H1 (cell line): ENCODE data around the gene MSH5.

Source experiments
- BRCA1 ChIP-seq: IDR thresholded peaks from 2 replicates; pipeline ENCODE4 v1.6.1; 2012; ENCODE audit warnings: low read depth, low read length, improper control_type of control experiment
- CEBPB ChIP-seq: IDR thresholded peaks from 2 replicates; pipeline ENCODE4 v1.6.1; 2012; ENCODE audit warnings: low read depth, low read length
- CTCF ChIP-seq, 3 experiments: IDR thresholded peaks; 1 replicate in 2 of 3; 2 replicates in 1 of 3; pipeline versions ENCODE4 v1.5.1 to v1.6.1; 2011; ENCODE audit warnings: low read length in 3 of 3, mild to moderate bottlenecking in 3 of 3, inconsistent platforms in 2 of 3, low read depth in 1 of 3, moderate library complexity in 1 of 3; ENCODE audit not compliant: insufficient read depth in 1 of 3; ENCODE audit errors: control extremely low read depth in 1 of 3
- EZH2 ChIP-seq: fragments of 200-600 bp; sonication (generic); IDR thresholded peaks from 2 replicates; pipeline ENCODE4 v1.7.1; 2012; ENCODE audit warnings: low read depth, mild to moderate bottlenecking, moderate library complexity, low read length, inconsistent platforms; ENCODE audit not compliant: severe bottlenecking
- SIRT6 ChIP-seq: IDR thresholded peaks from one replicate; pipeline ENCODE4 v1.7.1; 2012; ENCODE audit warnings: low read length, inconsistent platforms
- TF ChIP-seq, protein P1 (sequence below): IDR thresholded peaks from 2 replicates; pipeline ENCODE4 v1.6.1; 2011; ENCODE audit warnings: low read depth, mild to moderate bottlenecking, low read length; ENCODE audit not compliant: insufficient read depth

- TF ChIP-seq EZH2 (no peak), CTCF (IDR thresholded peaks at IDR 0.05; ENCODE audit: control extremely low read depth in 1 of 3, insufficient read depth in 1 of 3, low read depth in 1 of 3, low read length in 3 of 3) (no peak), BRCA1 (no peak), CEBPB (no peak), SIRT6 (no peak)
- TF ChIP-seq, protein P1, sequence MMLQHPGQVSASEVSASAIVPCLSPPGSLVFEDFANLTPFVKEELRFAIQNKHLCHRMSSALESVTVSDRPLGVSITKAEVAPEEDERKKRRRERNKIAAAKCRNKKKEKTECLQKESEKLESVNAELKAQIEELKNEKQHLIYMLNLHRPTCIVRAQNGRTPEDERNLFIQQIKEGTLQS = no peak
Measured at GRCh38 chr6:31785475-31785874, 45.7 kb downstream of the MSH5 start.
